Stimulated activated CD4-positive, alpha-beta T cell treated with anti-CD3 and anti-CD28 coated beads, Interleukin-12 subunit alpha, Interleukin-12 subunit beta, amount 100 ng/mL, for 24 hours (primary cell): ENCODE measurements around the gene MIGA2.
"Not testable (repeated sequence)": the region's sequence is repeated elsewhere in the genome, so short reads cannot be mapped to it uniquely, and the experiment has no call there.

Experiments used
- DNase-seq, 2 experiments: peaks; one replicate each; pipeline ENCODE4 v3.0.0-alpha.2; 2020; ENCODE audit warnings: low read depth in 2 of 2

Gene MIGA2

GRCh38 chr9:129100383-129101169 is 64.2 kb downstream of the MIGA2 start:
- DNase-seq: no peak

- no peak for DNase-seq
These were observed 64.9 kb downstream of the MIGA2 start for GRCh38 chr9:129101279-129101678.

- DNase-seq: no peak
These were observed 65.7 kb downstream of the MIGA2 start for GRCh38 chr9:129102095-129102525.

- no peak for DNase-seq
These were observed 66.6 kb downstream of the MIGA2 start for GRCh38 chr9:129102791-129103594.

- DNase-seq: no peak
These were observed 67.2 kb downstream of the MIGA2 start for GRCh38 chr9:129103595-129103965.

GRCh38 chr9:129104051-129104450 is 67.6 kb downstream of the MIGA2 start:
- no peak for DNase-seq

- DNase-seq: no peak
These were observed 69.7 kb downstream of the MIGA2 start for GRCh38 chr9:129105857-129106694.

GRCh38 chr9:129107651-129108050 is 71.2 kb downstream of the MIGA2 start:
- DNase-seq: no peak

GRCh38 chr9:129108083-129108804 is 71.8 kb downstream of the MIGA2 start:
- DNase-seq: no peak

- DNase-seq: no peak
These were observed 72.5 kb downstream of the MIGA2 start for GRCh38 chr9:129108805-129109536.

GRCh38 chr9:129109537-129109903 is 73.1 kb downstream of the MIGA2 start:
- peak in 1 of 2 experiments; percentile 12 for DNase-seq

GRCh38 chr9:129109952-129110739 is 73.7 kb downstream of the MIGA2 start:
- DNase-seq: no peak

- DNase-seq: peak; percentile 88 to 98
These were observed 74.5 kb downstream of the MIGA2 start, which contains the start of the genes CRAT and PTPA for GRCh38 chr9:129110740-129111527. TSS of gene CRAT (minus strand) at chr9:129110793. CDS start at chr9:129110509, 284 bp downstream. TSS of gene PTPA (plus strand) at chr9:129111415. CDS start at chr9:129111601, 186 bp downstream.

GRCh38 chr9:129111528-129112151 is 75.2 kb downstream of the MIGA2 start:
- DNase-seq: peak; percentile 5 to 31

GRCh38 chr9:129112526-129112925 is 76.1 kb downstream of the MIGA2 start:
- not testable (repeated sequence) for DNase-seq

- DNase-seq: no peak
These were observed 77.3 kb downstream of the MIGA2 start for GRCh38 chr9:129113645-129114304.

GRCh38 chr9:129118799-129119198 is 82.4 kb downstream of the MIGA2 start:
- DNase-seq: no peak

GRCh38 chr9:129121483-129121882 is 85.1 kb downstream of the MIGA2 start:
- DNase-seq: no peak
